Uterus (tissue), 2 donors: ENCODE data around the gene PRSS56.

Source experiments
- POLR2A ChIP-seq, 2 donors: fragments of 450-650 bp; IDR thresholded peaks; one replicate each; pipeline ENCODE4 v1.6.1; 2016; ENCODE audit warnings: antibody characterized with exemption in 2 of 2, mild to moderate bottlenecking in 1 of 2, moderate library complexity in 1 of 2
- TF ChIP-seq, protein P1 (sequence below), 4 experiments: fragments of 200-600 bp in 2 of 4; fragments of 450-650 bp in 2 of 4; sonication (generic) in 2 of 4; IDR thresholded peaks; one replicate each; pipeline ENCODE4 v1.5.1; 2016 to 2019; ENCODE audit warnings: antibody characterized with exemption in 4 of 4, mild to moderate bottlenecking in 2 of 4, moderate library complexity in 1 of 4

DNA sequence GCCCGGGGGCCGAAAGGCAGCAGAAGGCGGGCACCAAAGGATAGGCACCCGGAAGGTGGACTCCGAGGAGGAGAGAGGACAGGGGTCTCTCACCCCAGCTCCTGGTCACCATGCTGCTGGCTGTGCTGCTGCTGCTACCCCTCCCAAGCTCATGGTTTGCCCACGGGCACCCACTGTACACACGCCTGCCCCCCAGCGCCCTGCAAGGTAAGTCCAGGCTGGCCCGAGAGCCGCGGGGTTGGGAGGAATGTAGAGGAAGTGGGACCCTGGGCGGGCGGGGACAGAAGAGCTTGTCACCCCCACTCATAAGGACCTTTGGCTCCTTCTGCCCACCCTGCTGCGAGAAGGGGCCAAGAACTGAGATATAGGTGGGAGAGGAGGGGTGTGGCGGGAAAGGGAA is 301 bp downstream of the PRSS56 start:
- TF ChIP-seq, protein P1, sequence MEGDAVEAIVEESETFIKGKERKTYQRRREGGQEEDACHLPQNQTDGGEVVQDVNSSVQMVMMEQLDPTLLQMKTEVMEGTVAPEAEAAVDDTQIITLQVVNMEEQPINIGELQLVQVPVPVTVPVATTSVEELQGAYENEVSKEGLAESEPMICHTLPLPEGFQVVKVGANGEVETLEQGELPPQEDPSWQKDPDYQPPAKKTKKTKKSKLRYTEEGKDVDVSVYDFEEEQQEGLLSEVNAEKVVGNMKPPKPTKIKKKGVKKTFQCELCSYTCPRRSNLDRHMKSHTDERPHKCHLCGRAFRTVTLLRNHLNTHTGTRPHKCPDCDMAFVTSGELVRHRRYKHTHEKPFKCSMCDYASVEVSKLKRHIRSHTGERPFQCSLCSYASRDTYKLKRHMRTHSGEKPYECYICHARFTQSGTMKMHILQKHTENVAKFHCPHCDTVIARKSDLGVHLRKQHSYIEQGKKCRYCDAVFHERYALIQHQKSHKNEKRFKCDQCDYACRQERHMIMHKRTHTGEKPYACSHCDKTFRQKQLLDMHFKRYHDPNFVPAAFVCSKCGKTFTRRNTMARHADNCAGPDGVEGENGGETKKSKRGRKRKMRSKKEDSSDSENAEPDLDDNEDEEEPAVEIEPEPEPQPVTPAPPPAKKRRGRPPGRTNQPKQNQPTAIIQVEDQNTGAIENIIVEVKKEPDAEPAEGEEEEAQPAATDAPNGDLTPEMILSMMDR (IDR thresholded peaks at IDR 0.05), result no peak
- no peak for TF ChIP-seq POLR2A (IDR thresholded peaks at IDR 0.05)
